Adrenal gland (tissue), 12 donors: ENCODE data around the gene WDR6. TPM values are rescaled to one million over a fixed set of nuclear protein-coding genes. Genes with fewer than 3 reads are reported as not detected.
A peak's percentile ranks its signal among the peaks of the same experiment; 100 is the strongest.

ENCODE experiments used
- DNase-seq, 7 donors: peaks; one replicate each; pipeline ENCODE4 v3.0.0-alpha.2; 2019 to 2020
- H3K27ac ChIP-seq, 5 donors: fragments of 200-600 bp; sonication (generic) in 4 of 5; 1 replicate in 3 of 5; 2 replicates in 2 of 5; pipeline versions ENCODE4 v1.5.1 to v1.8.0; 2016 to 2020; ENCODE audit warnings: mild to moderate bottlenecking in 1 of 5
- H3K27me3 ChIP-seq: fragments of 200-600 bp; 2 replicates; pipeline ENCODE4 v1.8.0; 2021
- H3K36me3 ChIP-seq, 2 donors: fragments of 200-600 bp; replicated peaks in 1 of 2; 1 replicate in 1 of 2; 2 replicates in 1 of 2; pipeline versions ENCODE4 v1.5.1 to v1.8.0; 2018 to 2022
- H3K4me1 ChIP-seq, 2 donors: fragments of 200-600 bp; replicated peaks in 1 of 2; 1 replicate in 1 of 2; 2 replicates in 1 of 2; pipeline versions ENCODE4 v1.5.1 to v1.8.0; 2018 to 2021
- H3K4me3 ChIP-seq, 4 donors: fragments of 200-600 bp; sonication (generic) in 3 of 4; one replicate each; pipeline ENCODE4 v1.5.1; 2016 to 2018
- H3K9me3 ChIP-seq, 3 donors: fragments of 200-600 bp; sonication (generic) in 1 of 3; replicated peaks in 1 of 3; 1 replicate in 2 of 3; 2 replicates in 1 of 3; pipeline versions ENCODE4 v1.5.1 to v1.8.0; 2016 to 2021
- CTCF ChIP-seq, 6 experiments: fragments of 450-650 bp in 4 of 6; fragments of 200-600 bp in 2 of 6; sonication (generic) in 1 of 6; IDR thresholded peaks; 1 replicate in 5 of 6; 2 replicates in 1 of 6; pipeline versions ENCODE4 v1.5.1 to v1.8.0; 2016 to 2021; ENCODE audit warnings: antibody characterized with exemption in 6 of 6, mild to moderate bottlenecking in 2 of 6, moderate library complexity in 1 of 6
- POLR2A ChIP-seq, 2 donors: fragments of 450-650 bp; IDR thresholded peaks; one replicate each; pipeline ENCODE4 v1.6.1; 2017; ENCODE audit warnings: antibody characterized with exemption in 2 of 2, mild to moderate bottlenecking in 2 of 2, moderate library complexity in 1 of 2
- WGBS, 4 donors: extraction: QIAGEN DNeasy Blood & Tissue Kit in 2 of 4; methylation state at CpG; one replicate each; pipeline versions ENCODE4 v1.1.5 to v1.1.7; 2013 to 2017; 5-methylcytosine and 5-hydroxymethylcytosine counted together
- intact Hi-C, 2 donors: fragments of 100-400 bp; cut with DNase I; formaldehyde crosslinking; loops; one replicate each; pipeline versions ENCODE4 v1.14.1 to v1.15.0; 2022 to 2023
- polyA plus RNA-seq, 3 donors: library from polyadenylated mRNA; stranded (reverse); fragments of 200-250 nt in 2 of 3; fragments of 350-450 nt in 1 of 3; fragmentation: Illumina TruSeq in 1 of 3; extraction: RNeasy Lipid Tissue Mini Kit (QIAGEN cat#74804) in 1 of 3; gene quantifications; one replicate each; pipeline ENCODE4 v1.2.3, GENCODE V29; 2013 to 2014
- total RNA-seq, 9 donors: library from RNA; depleted of rRNA in 4 of 9; stranded (reverse); fragments of >200 nt in 4 of 9; fragments of 120-200 nt in 1 of 9; fragmentation: NEBNext Ultra II Directional in 1 of 9; extraction: Animal tissue kit (Norgen Biotek cat#: 25700) in 1 of 9; gene quantifications; one replicate each; pipeline versions ENCODE4 v1.1.0 to v1.2.4, GENCODE V29; 2013 to 2023
- donor health status: healthy with polysubstance abuse.
- donor health status: Bipolar disorder and iron deficiency.
- donor health status: DM: yes; HTN: yes; CAD: no.
- donor health status: DM: no; HTN: no; CAD: no.
- donor health status: DM: no; HTN: no; CAD: no.
- donor health status: DM: yes; HTN: yes; CAD: no.

The WDR6 gene
- total and polyA plus RNA-seq, 12 donors = 86.0 to 699 (median 177) TPM

GRCh38 chr3:48984663-48985062, 22.5 kb upstream of the WDR6 start:
- no peak for DNase-seq
- peaks cover 0 to 45% of the 10 kb centered on the region in 2 donors for H3K36me3 ChIP-seq
- H3K9me3 ChIP-seq = no peaks in the 10 kb centered on the region
- H3K4me3 ChIP-seq = no peak overlapping the region
- H3K4me1 ChIP-seq = peaks cover 8 to 12% of the 10 kb centered on the region in 2 donors
- H3K27me3 ChIP-seq = no peaks in the 10 kb centered on the region
- TF ChIP-seq POLR2A (IDR thresholded peaks at IDR 0.05) (no peak), CTCF (IDR thresholded peaks at IDR 0.05) (no peak)
- no peak overlapping the region for H3K27ac ChIP-seq
- intact Hi-C loops = no loop called here

- TF ChIP-seq POLR2A (IDR thresholded peaks at IDR 0.05) (no peak), CTCF (IDR thresholded peaks at IDR 0.05) (no peak)
- Histone ChIP-seq H3K4me3 (no peak overlapping the region), H3K36me3 (peaks cover 0 to 33% of the 10 kb centered on the region in 2 donors), H3K9me3 (no peaks in the 10 kb centered on the region), H3K27me3 (no peaks in the 10 kb centered on the region), H3K27ac (no peak overlapping the region), H3K4me1 (peaks cover 9 to 13% of the 10 kb centered on the region in 2 donors)
- WGBS, 4 donors = 90 to 93% (median 93%) methylated on average over 7 of the region's 7 CpGs
- DNase-seq = no peak
- intact Hi-C loops = no loop called here
Measured at GRCh38 chr3:48985831-48986376, 21.3 kb upstream of the WDR6 start.

- no peaks in the 10 kb centered on the region for H3K27me3 ChIP-seq
- peak overlapping the region; percentile 65 to 99 (median 89) for H3K27ac ChIP-seq
- no peaks in the 10 kb centered on the region for H3K9me3 ChIP-seq
- WGBS, 4 donors = 2 to 13% (median 2%) methylated on average over 7 to 21 of the region's 21 CpGs
- TF ChIP-seq POLR2A (IDR thresholded peaks at IDR 0.05) (no peak), CTCF (IDR thresholded peaks at IDR 0.05) (no peak)
- intact Hi-C loops = no loop called here
- peaks cover 15 to 25% of the 10 kb centered on the region in 2 donors for H3K4me1 ChIP-seq
- H3K4me3 ChIP-seq = peak overlapping the region in 3 of 4 donors; percentile 31 to 91 (median 71)
- peaks cover 0 to 1% of the 10 kb centered on the region in 2 donors for H3K36me3 ChIP-seq
- DNase-seq = peak in 3 of 7 donors; percentile 19 to 73 (median 44)
Measured at GRCh38 chr3:48989126-48989795, 17.9 kb upstream of the WDR6 start.

DNA sequence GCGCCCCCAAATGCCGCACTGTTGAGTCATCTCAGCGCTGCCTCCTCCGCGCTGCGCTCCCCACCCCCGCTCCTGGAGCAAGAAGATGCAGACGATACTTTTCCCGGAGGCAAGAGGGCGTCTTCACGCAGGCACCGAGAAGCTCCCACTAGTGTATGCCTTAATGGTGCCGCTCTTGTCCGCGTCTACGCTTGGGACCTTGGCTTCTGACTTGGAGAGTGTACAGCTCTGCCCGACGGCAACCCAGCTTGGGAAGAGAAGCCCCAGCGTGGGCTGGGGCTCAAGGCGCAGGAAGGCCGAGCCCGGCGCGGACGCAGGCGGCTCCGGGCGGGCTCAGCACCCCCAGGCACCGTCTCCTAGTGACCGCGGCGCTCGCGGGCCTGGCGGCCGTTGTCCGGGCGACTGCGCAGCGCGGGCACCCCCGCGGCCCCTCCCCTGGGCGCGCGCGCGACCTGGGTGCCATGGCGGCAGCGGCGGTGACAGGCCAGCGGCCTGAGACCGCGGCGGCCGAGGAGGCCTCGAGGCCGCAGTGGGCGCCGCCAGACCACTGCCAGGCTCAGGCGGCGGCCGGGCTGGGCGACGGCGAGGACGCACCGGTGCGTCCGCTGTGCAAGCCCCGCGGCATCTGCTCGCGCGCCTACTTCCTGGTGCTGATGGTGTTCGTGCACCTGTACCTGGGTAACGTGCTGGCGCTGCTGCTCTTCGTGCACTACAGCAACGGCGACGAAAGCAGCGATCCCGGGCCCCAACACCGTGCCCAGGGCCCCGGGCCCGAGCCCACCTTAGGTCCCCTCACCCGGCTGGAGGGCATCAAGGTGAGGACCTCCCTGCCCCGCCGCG, 17.2 kb upstream of the WDR6 start, which contains the start of gene P4HTM:
Gene P4HTM (plus strand): TSS at position 446 of the 840 bp plus-strand sequence. CDS start 16 bp downstream, at position 462.
- Histone ChIP-seq H3K9me3 (no peaks in the 10 kb centered on the region), H3K36me3 (no peaks in the 10 kb centered on the region), H3K27ac (peak within 1 kb of the TSS; percentile 65 to 99 (median 89)), H3K4me1 (peaks cover 15 to 25% of the 10 kb centered on the region in 2 donors), H3K4me3 (peak within 1 kb of the TSS; percentile 35 to 91 (median 75)), H3K27me3 (no peaks in the 10 kb centered on the region)
- intact Hi-C loops = no loop called here
- DNase-seq = peak; percentile 84 to 95 (median 92)
- 0 to 1% (median 1%) methylated on average over 42 to 91 of the region's 91 CpGs; no CpG with 5 or more reads in 1 of the 4 donors for WGBS, 4 donors
- TF ChIP-seq CTCF (IDR thresholded peaks at IDR 0.05) (peak in 5 of 6 experiments; percentile 24 to 37 (median 30)), POLR2A (IDR thresholded peaks at IDR 0.05) (peak; percentile 57 to 91)
